GM19395 (cell line): Measurements from ENCODE around the gene JMJD7.

Experiments
- ATAC-seq: cut with Tn5 transposase; IDR thresholded peaks from one replicate; pipeline ENCODE4 v1.9.1; 2021; ENCODE audit warnings: mild to moderate bottlenecking, moderate library complexity; ENCODE audit not compliant: unreplicated experiment

JMJD7 gene

DNA sequence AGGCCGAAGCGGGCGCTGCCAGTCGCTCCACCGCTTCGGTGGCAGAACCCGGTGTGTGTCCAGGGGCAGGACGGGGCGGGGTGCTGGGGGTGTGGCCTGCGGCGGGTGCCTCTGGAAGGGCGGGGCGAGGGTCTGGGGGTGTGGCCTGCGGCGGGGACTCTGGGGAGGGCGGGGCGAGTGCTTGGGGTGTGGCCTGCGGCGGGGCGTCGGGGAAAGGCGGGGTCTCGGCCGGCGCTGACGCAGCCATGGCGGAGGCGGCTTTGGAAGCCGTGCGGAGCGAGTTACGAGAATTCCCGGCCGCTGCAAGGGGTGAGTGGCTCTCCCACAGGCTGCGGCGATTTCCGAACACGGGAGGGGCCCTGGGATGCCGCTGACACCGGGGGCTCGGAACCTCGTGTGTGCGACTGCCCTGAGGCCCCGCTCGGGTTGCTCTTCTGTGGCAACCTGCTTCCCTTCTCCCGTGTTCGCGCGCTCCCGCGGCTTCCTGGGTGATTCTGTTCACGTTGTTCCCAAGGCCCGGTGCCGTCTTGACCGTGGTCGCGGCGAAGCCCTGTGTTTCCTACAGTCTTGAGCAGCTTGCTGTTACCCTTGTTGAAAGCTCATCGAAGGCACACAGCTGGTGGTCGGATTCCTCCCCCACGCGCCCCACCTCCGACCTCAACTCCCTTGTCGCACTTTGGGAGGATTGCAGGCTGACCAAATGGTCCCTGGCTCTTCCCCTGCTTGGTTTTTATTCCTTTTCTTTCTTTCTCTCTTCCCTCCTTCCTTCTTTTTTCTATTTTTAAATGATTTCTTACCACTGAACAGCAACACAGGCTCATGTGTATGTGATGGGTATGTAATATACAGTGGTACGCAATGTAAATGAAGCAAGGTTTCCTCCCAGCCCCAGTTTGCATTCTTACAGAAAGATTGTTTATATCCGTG lies at the start of gene JMJD7:
TSS of gene JMJD7 (plus strand) at position 213 of the 927 bp plus-strand sequence. CDS start at position 246, 33 bp downstream.
- peak; percentile 76 for ATAC-seq

DNA sequence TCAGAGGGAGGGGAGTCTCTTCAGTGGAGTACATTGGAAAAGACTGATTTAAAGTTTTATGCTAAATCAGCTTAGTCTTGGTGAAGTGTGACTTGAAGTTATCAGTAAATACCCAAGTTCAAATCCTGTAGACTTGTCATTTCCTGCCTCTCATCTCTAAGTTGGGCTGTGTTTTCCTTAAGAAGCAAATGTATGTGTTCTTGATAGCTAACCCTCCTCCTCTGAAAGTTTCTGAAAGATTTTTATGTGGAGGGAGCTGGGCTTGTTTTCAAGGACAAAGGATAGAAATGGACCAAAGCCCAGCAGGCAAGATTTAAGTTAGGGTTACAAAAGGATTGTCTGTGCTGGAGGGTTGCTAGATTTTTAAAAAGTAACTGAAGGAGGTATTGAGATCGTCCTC lies 49.4 kb upstream of the JMJD7 start:
- ATAC-seq, result no peak

DNA sequence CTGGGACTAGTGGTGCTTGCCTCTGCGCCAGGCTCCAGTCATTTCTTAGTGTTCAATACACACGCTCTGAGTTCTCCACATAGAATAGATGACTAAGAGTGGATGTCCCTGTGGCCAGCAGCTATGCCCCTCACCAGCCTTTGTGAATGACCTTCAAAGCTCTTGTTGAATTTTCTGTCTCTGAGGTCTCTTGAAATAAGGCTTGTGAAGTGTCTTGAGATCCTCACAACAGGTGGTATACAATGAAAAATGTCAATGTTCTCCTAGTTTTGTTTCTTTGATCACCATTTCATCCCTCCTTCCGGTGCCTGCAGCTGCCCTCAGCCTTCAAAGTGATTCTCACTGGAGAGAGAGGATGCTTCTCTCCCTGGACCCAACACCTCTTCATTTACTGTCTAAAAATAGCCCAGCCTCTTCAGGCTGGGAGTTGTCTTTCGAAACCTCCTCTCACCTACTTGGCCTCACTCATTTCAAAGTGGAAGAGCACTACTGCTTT lies 48.2 kb upstream of the JMJD7 start:
- no peak for ATAC-seq

DNA sequence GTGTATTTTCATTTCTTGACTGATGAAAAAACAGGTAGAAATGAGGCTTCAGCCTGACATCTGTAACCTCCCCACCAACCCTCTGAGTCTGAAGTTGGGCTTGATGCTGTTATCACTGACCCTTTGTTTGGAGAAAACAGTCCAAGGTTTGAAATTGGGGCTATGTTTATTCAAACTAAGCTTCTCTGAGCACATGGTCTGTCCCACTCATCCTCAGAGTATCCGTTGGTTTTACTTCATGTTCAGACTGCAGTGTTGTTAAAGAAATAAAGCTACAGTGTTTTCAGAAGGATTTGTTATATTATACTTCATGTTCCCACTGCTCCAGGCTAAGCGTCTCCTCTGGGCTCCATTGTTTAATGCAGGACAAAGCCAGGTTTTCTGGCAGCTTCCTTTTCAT lies 47.6 kb upstream of the JMJD7 start:
- no peak for ATAC-seq

DNA sequence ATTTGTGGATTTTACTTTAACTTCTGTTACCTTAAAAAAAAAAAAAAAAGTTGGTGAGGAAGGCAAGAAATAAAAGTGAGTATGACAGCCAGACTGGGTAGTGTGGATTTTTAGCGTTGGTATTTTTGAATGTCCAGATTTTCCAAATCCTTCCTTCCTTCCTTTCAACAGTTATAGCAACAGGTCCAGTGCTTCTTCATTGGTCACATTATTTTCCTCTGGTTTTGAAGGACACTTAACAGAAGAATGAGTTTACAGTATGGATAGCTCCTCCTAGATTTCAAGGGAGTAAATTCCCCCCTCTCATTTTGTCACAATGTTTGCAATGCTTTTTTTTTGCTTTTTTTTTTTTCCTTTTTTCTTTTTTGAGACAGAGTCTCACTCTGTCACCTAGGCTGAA lies 47.2 kb upstream of the JMJD7 start:
- no peak for ATAC-seq

DNA sequence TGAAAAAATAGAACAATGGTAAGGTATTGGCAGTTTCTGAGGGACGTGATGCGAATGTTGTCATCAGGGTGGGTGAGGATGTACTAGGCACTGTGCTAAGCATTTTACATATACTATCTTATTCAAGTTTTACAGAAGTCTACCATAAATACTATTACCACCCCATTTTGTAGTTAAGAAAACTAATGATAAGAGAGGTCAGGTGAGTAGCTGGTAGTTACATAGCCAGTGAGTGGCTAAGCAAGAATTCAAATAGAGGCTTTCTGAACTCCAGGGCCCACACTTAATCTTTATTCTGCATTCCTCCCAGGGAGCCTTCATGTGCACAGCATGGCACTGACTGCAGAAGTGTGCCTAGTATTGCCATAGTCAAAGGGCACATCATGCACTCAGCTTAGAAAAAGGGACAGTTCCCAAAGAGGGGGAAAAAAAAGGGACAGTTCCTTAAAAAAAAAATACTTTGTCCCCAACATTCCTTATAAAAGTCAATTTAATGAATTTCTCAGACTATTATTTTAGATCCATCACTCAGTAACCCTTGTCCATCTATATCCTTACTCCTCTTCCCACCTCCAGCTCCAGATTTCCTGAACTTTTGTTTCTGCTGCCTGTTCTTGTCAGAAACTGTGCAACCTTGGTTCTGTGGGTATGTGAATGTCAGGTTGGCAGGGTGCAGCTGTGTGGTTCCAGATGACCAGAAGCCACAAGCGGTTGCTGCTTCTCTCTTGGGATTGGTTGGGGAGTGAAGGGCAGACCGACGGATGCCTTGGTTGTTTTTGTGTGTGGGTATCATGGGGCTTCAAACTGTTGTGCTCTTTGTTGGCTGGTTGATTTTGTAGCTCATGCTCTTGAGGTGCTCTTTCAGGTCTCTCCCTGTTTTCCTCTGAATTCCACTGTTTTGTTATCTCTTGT lies 45.3 kb upstream of the JMJD7 start:
- ATAC-seq, result no peak

DNA sequence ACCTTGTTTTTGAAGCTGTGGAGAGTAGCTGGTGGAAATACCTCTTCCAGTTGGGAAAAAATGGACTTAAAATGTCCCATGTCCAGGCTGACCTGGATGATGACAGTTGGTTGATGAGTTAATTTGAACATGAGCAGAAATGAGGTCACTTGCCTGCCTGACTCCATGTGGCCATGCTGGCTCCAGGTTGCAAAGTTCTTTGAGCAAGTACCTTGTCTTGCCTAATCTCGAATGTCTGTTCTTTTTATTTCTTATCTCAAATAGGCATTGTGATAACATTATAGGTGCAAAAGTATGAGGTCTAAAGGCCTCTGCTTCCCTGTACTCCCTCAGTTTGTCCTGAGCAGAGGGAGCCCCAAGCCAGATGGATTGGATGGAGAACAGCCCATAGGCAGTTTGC lies 44.6 kb upstream of the JMJD7 start:
- no peak for ATAC-seq

DNA sequence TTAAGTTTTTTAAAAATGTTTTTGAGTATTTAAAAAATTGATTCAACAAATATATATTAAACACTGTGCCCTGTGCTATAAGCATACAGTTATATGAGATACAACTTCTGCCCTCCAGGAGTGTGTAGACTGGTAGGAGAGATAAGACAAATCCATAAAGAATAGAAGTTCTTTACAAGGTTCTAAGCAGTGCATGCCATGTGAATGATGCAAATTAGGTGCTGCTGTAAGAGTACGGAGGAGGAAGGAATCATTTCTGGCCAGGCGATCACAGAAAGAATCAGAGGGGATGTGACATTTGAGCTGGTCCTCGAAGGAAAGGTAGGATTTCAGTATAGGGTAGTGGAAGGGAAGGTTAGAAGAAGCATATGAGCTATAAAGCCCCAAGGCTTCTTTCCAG lies 39.6 kb upstream of the JMJD7 start:
- ATAC-seq, result no peak

DNA sequence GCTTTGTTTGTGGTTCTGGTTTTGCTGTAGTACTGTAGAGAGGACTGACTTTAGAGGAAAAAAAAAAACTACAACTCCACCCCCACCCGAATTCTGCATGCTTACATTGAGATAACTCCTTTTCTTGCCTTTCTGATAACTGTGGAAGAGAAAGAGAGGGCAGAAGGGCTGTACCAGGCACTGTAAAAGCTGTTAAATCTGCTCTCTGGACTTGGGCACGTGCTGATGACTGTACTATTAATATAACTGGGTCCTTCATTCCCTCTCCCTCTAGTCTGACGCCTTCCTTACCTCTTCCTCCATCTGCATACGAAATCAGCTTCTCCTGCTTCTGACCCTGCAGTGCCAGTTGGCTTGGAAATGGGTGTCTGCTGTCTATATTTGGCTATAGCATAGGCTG lies 38.7 kb upstream of the JMJD7 start:
- ATAC-seq, result no peak

DNA sequence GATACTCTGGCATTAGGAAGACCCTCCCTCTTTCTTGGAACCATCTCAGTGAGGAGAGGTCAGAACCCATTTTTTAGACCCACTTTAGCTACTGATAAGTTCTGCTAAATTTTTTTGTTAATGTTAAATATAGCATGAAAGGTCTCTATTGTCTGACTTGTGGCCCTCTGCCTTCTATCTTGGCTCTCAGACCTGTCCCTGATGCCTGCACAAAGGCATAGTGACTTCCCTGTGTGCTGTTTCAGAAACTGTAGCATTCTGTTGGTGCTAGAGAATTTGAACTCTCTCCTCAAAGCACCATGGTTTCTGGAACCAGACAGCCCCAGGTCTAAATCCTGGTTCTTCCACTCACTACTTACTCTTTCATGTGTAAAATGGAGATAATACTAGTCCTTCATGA lies 38.2 kb upstream of the JMJD7 start:
- ATAC-seq, result no peak

DNA sequence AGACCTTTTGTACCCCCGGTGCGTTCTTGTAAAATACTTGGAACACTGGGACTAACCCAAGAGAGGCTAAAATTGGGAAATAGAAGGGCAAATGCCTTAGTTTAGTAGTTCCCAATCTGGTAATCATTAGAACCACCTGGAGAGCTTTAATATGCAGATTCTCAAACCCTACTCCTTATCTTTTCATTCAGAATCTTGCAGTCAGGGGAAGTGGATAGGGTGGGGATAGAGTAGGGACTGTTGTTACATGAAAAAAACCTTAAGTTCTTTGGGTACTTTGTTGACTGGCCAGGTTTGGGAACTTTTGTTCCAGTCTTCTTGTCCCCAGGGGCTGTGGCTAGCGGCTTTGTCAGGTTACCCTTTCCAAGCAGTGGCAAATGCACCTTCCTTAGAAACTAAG lies 37.7 kb upstream of the JMJD7 start:
- no peak for ATAC-seq

DNA sequence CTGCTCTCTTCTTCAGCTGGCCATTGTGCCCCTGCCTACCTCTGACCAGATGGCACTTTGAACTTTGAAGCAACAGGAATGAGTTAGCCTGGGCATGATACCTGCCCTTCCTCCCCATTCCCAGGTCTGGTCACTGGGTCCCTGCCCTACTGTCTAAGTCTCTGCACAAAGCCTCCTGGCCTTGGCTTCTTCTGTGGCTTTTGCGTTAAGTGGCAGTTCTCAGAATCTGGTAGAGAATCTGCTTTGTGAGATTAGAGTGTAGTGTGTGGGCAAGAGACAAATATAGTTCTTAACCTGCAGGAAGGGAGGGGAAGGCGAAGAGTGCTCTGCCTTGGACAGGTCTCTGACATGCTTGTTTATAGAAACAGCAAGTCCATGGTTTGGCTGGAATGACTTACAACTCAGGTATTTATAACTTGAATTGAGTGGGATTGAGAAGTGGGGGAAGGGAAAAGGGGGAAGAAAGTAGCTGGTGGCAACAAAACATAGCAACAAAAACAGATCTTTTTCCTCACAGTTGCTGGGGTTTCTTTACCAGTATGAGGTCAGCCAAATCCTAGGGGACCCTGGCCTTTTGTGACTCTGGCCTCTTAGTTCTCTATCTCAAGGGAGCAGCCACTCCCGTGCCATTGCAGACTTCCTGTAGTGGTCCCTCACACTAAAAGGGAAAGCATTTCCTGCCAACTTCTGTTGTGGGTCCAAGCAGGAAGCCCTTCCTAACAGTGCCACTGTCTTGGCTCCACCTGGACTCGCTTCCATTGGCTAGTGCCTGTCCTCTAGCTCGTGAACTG lies 36.9 kb upstream of the JMJD7 start:
- no peak for ATAC-seq

DNA sequence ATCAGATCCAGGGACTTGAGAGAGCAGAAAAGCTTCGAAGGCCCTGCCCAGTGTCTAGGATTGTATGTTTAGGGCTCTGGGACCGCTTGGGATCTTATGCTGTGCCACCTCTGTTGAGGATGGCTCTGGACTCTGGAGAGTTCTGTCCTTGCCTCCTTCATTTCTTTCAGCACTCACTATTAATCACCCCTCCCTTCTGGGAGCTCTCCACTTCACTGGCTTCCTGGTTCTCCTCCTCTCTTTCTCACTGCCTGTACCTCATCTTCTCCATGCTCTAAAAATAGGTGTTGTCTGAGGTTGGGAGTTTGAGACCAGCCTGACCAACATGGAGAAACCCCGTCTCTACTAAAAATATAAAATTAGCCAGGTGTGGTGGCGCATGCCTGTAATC lies 36.4 kb upstream of the JMJD7 start:
- ATAC-seq, result no peak

DNA sequence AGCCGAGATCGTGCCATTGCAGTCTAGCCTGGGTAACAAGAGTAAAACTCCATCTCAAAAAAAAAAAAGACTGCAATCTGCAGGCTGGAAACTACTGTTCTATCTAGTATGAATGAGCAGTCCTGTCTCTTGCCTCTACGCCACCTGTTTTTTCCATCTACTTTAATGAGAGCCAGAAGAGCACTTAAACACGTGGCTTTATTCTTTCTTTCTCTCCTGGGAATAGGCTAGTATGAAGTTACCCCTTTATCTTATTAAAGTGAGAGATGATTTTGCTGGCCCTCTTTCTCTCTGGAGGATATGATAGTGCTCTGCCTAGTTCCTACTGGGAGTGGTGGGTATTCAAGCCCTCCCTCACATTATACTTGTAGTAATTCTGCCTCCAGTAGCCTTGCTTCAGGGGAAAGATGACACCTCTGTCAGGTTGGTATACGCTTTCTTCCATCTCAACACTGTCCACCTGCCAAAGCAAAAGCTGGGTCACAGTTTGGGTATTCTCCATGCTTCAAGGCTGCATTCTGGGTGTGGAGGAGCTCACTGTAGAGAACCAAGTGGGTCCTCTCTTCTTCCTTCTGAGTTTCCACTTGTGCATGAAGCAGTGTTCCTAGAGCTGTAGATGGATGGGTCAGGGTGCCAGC lies 35.8 kb upstream of the JMJD7 start:
- no peak for ATAC-seq

DNA sequence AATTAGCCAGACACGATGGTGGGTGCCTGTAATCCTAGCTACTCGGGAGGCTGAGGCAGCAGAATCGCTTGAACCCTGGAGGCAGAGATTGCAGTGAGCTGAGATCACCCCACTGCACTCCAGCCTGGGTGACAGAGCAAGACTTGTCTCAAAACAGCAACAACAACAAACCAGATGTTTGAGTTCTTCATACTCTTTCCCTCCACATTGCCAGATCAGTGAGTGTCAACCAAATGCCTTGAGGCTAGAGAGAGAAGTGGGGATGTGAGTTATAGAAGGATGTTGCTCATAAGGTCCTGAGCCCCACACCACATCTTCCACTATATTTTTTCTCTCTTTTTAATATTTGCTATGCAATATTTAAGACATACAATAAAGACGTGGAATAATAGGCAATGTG lies 33.8 kb upstream of the JMJD7 start:
- ATAC-seq, result no peak

DNA sequence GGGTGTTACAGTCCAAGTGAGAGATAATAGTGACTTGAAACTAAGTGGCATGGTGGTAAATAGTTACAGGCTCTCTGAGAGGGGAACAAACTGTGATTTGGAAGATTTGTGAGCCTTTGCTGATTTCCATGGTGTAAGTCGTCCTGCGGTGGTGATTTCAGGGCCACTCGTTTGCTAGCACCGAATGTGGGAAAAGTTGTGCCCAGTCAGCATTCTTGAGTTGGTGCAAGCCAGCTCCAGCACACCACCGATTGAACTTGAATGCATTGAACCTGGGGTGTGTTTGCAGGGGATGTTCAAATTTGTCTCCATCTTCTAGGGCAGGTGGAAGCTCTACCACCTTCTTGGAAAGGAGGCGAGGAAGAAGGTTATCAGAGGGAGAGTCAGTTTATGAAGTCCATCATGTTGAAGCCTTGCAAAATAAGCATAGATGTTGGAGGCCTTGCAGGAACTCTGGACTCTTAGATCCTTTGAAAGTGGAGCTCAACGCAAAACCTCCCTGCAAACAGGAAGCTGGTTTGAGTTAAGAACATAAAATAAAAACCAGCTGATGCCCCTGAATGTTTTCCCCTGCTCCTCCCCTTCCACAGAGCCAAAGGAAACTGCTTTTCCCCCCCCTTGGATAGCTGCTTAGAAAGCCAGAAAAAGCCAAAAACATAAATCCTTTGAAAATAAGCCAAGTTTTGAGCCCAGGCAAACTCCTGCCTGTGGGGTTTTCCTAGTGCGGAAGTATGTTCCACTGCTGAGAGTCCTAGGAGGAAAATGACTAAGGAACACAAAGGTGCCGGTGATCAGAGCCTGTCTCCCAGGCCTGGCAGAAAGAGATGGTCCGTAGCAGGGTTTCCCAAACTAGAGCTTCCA lies 31.7 kb upstream of the JMJD7 start:
- no peak for ATAC-seq

DNA sequence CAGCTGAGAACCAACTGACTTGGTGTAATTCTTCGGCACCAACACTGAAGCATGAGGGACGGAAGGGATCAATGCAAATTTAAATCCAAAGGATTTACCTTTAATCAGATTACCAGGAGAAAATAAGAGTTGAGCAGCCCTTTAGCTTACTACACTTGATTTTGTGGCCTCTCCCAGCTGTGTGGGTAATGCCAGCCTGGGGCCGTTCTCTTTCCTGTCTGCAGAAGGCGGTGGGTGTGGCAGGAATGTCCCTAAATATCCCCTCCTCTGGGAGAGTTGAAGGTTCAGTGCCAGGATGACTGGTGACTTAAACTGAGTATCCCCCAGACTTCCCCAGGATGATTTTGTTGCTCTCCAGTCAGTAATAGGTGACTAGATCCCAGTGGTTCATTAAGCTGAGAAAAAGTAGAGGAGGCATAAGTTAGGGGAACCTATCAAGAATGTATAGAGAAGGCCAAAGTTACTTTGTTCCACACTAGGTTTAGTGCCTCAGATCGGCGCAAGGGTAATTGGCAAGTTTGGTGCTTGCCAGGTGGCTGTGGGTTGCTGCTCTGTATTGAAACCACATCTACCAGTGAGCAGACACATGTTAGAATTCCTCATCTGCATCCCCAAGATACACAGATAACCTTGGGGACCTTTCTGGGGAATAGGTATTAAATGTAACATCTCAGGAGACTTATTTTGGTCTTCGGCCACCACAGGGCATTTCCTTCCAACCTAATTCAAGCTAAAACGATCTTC lies 30.5 kb upstream of the JMJD7 start:
- ATAC-seq, result no peak

DNA sequence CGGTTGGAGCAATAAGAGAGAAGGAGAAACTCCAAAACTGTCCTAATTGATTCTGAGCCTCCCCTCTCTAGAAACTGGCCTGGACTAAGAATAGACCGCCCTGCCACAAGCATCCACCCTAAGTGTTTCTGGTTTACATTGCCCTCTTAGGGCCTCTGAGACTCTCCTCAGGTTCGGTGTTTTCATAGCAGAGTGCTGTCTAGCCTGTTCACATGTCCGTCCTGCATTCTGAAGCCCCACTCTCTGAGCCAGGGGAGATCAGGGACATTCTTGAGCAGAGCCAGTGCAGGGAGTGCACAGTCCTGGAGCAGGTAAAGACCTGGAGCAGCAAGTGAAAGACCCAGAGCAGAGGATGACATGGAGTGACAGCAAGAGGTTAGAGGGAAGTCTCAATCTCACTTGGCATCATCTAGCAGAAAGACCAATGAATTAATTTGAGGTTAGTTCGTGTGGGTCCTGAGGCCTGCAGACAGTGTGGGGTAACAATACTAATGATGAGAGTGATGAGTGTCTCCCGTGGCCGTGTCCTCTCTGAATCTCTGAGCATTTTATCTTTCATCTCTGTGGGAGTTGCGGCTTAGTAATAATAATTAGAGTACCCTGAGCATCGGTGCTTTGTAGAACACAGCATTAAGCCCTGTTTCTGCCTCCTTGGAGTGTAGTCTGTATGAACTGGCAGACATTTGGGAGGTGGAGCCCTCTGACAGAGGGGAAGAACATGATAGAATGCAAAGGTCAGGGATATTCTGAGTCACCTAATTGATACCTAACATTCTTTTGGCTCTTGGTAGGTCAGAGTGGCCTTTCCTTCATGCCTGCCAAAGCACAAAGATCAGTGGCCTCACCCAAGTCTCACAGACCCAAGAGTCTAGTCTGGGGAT lies 29.0 kb upstream of the JMJD7 start:
- no peak for ATAC-seq
